Astrocyte (in vitro differentiated cells and primary cell): Measurements from ENCODE around the gene BBX. TPM values are rescaled to one million over a fixed set of nuclear protein-coding genes. Genes with fewer than 3 reads are reported as not detected.

Experiments
- DNase-seq: peaks from one replicate; pipeline ENCODE4 v3.0.0-alpha.2; 2010; ENCODE audit warnings: low read depth
- FAIRE-seq: peaks from 2 replicates; lab custom pipeline; 2011; peaks lifted over from hg19 to GRCh38; lab: Jason Lieb, UNC
- H2AFZ ChIP-seq: 2 replicates; pipeline ENCODE4 v1.6.0; 2012; ENCODE audit warnings: low read depth, low read length, inconsistent platforms
- H3K27ac ChIP-seq: 2 replicates; pipeline ENCODE4 v1.5.1; 2011; ENCODE audit warnings: low read depth, low read length, inconsistent platforms
- H3K27me3 ChIP-seq: 2 replicates; pipeline ENCODE4 v1.6.0; 2011; ENCODE audit warnings: low read length, inconsistent platforms; ENCODE audit not compliant: insufficient read depth
- H3K36me3 ChIP-seq: 2 replicates; pipeline ENCODE4 v1.5.1; 2011; ENCODE audit warnings: low read length, inconsistent platforms; ENCODE audit not compliant: insufficient read depth
- H3K4me1 ChIP-seq: 2 replicates; pipeline ENCODE4 v1.5.1; 2011; ENCODE audit warnings: low read length, inconsistent platforms; ENCODE audit not compliant: insufficient read depth
- H3K4me2 ChIP-seq: 2 replicates; pipeline ENCODE4 v1.6.0; 2012; ENCODE audit warnings: low read length, inconsistent platforms
- H3K4me3 ChIP-seq: 2 replicates; pipeline ENCODE4 v1.5.1; 2011; ENCODE audit warnings: low read depth, mild to moderate bottlenecking, low read length, inconsistent platforms; ENCODE audit not compliant: insufficient read depth
- H3K79me2 ChIP-seq: 2 replicates; pipeline ENCODE4 v1.6.0; 2012; ENCODE audit warnings: mild to moderate bottlenecking, low read length, inconsistent platforms; ENCODE audit not compliant: insufficient read depth
- H3K9ac ChIP-seq: 2 replicates; pipeline ENCODE4 v1.6.0; 2012; ENCODE audit warnings: mild to moderate bottlenecking, low read length, inconsistent platforms
- H3K9me3 ChIP-seq: 2 replicates; pipeline ENCODE4 v1.5.1; 2012; ENCODE audit warnings: low read depth, mild to moderate bottlenecking, low read length, inconsistent platforms; ENCODE audit not compliant: insufficient read depth
- H4K20me1 ChIP-seq: 2 replicates; pipeline ENCODE4 v1.6.0; 2012; ENCODE audit warnings: low read length, inconsistent platforms; ENCODE audit not compliant: insufficient read depth
- H3K27ac Mint-ChIP-seq: one replicate; pipeline ENCODE4 v1.8.0; 2021; ENCODE audit warnings: mild to moderate bottlenecking, mixed read lengths; ENCODE audit not compliant: unreplicated experiment
- H3K27me3 Mint-ChIP-seq: one replicate; pipeline ENCODE4 v1.8.0; 2021; ENCODE audit warnings: low read depth, mixed read lengths; ENCODE audit not compliant: unreplicated experiment
- H3K36me3 Mint-ChIP-seq: one replicate; pipeline ENCODE4 v1.8.0; 2021; ENCODE audit warnings: low read depth, mixed read lengths; ENCODE audit not compliant: unreplicated experiment
- H3K4me1 Mint-ChIP-seq: one replicate; pipeline ENCODE4 v1.8.0; 2021; ENCODE audit warnings: low read depth, mixed read lengths; ENCODE audit not compliant: unreplicated experiment
- H3K4me3 Mint-ChIP-seq: one replicate; pipeline ENCODE4 v1.8.0; 2021; ENCODE audit warnings: mild to moderate bottlenecking, moderate library complexity, mixed read lengths; ENCODE audit not compliant: unreplicated experiment
- H3K9me3 Mint-ChIP-seq: one replicate; pipeline ENCODE4 v1.8.0; 2021; ENCODE audit warnings: mild to moderate bottlenecking, mixed read lengths; ENCODE audit not compliant: unreplicated experiment
- EZH2 ChIP-seq: IDR thresholded peaks from 2 replicates; pipeline ENCODE4 v1.6.1; 2012; ENCODE audit warnings: mild to moderate bottlenecking, low read length, inconsistent platforms; ENCODE audit not compliant: insufficient read depth
- total RNA-seq: library from RNA; stranded (reverse); gene quantifications from 2 replicates; pipeline ENCODE4 v1.2.1, GENCODE V29; 2021
- TF ChIP-seq, protein P1 (sequence below): IDR thresholded peaks from 2 replicates; pipeline ENCODE4 v1.5.1; 2011; ENCODE audit warnings: low read depth, mild to moderate bottlenecking, inconsistent platforms, low read length, moderate library complexity; ENCODE audit not compliant: insufficient read depth

The BBX gene
- total RNA-seq, 1 donor from 2014 or later: 91.6 TPM

GRCh38 chr3:107579371-107579770 lies 56.6 kb downstream of the BBX start:
- Histone ChIP-seq H3K27me3 (no peaks in the 10 kb centered on the region), H3K9ac (no peak overlapping the region), H2AFZ (no peak overlapping the region), H3K36me3 (no peaks in the 10 kb centered on the region), H3K79me2 (no peaks in the 10 kb centered on the region), H3K4me1 (no peaks in the 10 kb centered on the region), H3K27ac (no peak overlapping the region), H3K4me2 (no peak overlapping the region), H3K9me3 (no peaks in the 10 kb centered on the region), H4K20me1 (peaks cover 4% of the 10 kb centered on the region), H3K4me3 (no peak overlapping the region)
- Mint-ChIP-seq H3K4me1 (peaks cover 13% of the 10 kb centered on the region), H3K27me3 (no peaks in the 10 kb centered on the region), H3K27ac (no peak overlapping the region), H3K4me3 (no peak overlapping the region), H3K36me3 (peaks cover 1% of the 10 kb centered on the region), H3K9me3 (no peaks in the 10 kb centered on the region)
- FAIRE-seq (no peak), DNase-seq (no peak)
- no peak for TF ChIP-seq EZH2
- TF ChIP-seq, protein P1, sequence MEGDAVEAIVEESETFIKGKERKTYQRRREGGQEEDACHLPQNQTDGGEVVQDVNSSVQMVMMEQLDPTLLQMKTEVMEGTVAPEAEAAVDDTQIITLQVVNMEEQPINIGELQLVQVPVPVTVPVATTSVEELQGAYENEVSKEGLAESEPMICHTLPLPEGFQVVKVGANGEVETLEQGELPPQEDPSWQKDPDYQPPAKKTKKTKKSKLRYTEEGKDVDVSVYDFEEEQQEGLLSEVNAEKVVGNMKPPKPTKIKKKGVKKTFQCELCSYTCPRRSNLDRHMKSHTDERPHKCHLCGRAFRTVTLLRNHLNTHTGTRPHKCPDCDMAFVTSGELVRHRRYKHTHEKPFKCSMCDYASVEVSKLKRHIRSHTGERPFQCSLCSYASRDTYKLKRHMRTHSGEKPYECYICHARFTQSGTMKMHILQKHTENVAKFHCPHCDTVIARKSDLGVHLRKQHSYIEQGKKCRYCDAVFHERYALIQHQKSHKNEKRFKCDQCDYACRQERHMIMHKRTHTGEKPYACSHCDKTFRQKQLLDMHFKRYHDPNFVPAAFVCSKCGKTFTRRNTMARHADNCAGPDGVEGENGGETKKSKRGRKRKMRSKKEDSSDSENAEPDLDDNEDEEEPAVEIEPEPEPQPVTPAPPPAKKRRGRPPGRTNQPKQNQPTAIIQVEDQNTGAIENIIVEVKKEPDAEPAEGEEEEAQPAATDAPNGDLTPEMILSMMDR: no peak

- H3K4me2 ChIP-seq: no peak overlapping the region
- peaks cover 8% of the 10 kb centered on the region for H4K20me1 ChIP-seq
- peaks cover 13% of the 10 kb centered on the region for H3K4me1 Mint-ChIP-seq
Measured at GRCh38 chr3:107581230-107581629, 58.5 kb downstream of the BBX start.

GRCh38 chr3:107588217-107588616 lies 65.5 kb downstream of the BBX start:
- H3K36me3 Mint-ChIP-seq: no peaks in the 10 kb centered on the region
- no peaks in the 10 kb centered on the region for H3K9me3 Mint-ChIP-seq
- Histone ChIP-seq H3K79me2 (no peaks in the 10 kb centered on the region), H3K4me3 (no peak overlapping the region), H4K20me1 (peaks cover 7% of the 10 kb centered on the region), H3K27ac (no peak overlapping the region), H3K27me3 (no peaks in the 10 kb centered on the region), H3K4me2 (no peak overlapping the region), H3K9ac (no peak overlapping the region), H2AFZ (no peak overlapping the region), H3K9me3 (no peaks in the 10 kb centered on the region), H3K36me3 (no peaks in the 10 kb centered on the region), H3K4me1 (no peaks in the 10 kb centered on the region)
- no peak overlapping the region for H3K27ac Mint-ChIP-seq
- FAIRE-seq (no peak), DNase-seq (no peak)
- H3K4me1 Mint-ChIP-seq: peaks cover 5% of the 10 kb centered on the region
- TF ChIP-seq EZH2: no peak
- TF ChIP-seq, protein P1: no peak
- no peak overlapping the region for H3K4me3 Mint-ChIP-seq
- no peaks in the 10 kb centered on the region for H3K27me3 Mint-ChIP-seq

More at GRCh38 chr3:107581230-107581629, 58.5 kb downstream of the BBX start:
- Mint-ChIP-seq H3K27ac (no peak overlapping the region), H3K4me3 (no peak overlapping the region), H3K27me3 (no peaks in the 10 kb centered on the region), H3K9me3 (no peaks in the 10 kb centered on the region), H3K36me3 (peaks cover 1% of the 10 kb centered on the region)
- Histone ChIP-seq H3K27me3 (no peaks in the 10 kb centered on the region), H2AFZ (no peak overlapping the region), H3K4me1 (no peaks in the 10 kb centered on the region), H3K9ac (no peak overlapping the region), H3K27ac (no peak overlapping the region), H3K36me3 (no peaks in the 10 kb centered on the region), H3K9me3 (no peaks in the 10 kb centered on the region), H3K4me3 (no peak overlapping the region), H3K79me2 (no peaks in the 10 kb centered on the region)
- FAIRE-seq (no peak), DNase-seq (no peak)
- no peak for TF ChIP-seq EZH2
- TF ChIP-seq, protein P1: no peak
